OCI-LY7 (cell line): ENCODE results near the gene ZNF311. TPM values are rescaled to one million over a fixed set of nuclear protein-coding genes. Genes with fewer than 3 reads are reported as not detected.
"Not testable (repeated sequence)": the region's sequence is repeated elsewhere in the genome, so short reads cannot be mapped to it uniquely, and the experiment has no call there.

Source experiments
- BruUV-seq: library from RNA; stranded (reverse); fragments of 400-500 nt; replicated peaks from 2 replicates; lab custom pipeline; 2021; lab: Mats Ljungman, UMichigan
- CTCF ChIA-PET: fragments of 300-600 bp; sonication (Branson Sonifier 250); formaldehyde crosslinking; loops from one replicate; lab custom pipeline; 2022; ENCODE audit warnings: antibody characterized with exemption; ENCODE audit not compliant: unreplicated experiment; lab: Charles Lee
- POLR2A ChIA-PET: fragments of 300-600 bp; sonication (Branson Sonifier 250); formaldehyde crosslinking; loops from one replicate; lab custom pipeline; 2022; ENCODE audit warnings: antibody characterized with exemption; lab: Charles Lee
- DNase-seq: peaks from one replicate; pipeline ENCODE4 v3.0.0-alpha.2; 2015; ENCODE audit warnings: low spot score
- H2AFZ ChIP-seq: fragments of 200-600 bp; sonication (generic), shearing (Covaris generic); 2 replicates; pipeline ENCODE4 v1.6.1; 2014; ENCODE audit warnings: mild to moderate bottlenecking, antibody characterized with exemption, low read length, moderate library complexity
- H3K27ac ChIP-seq: fragments of 200-600 bp; sonication (generic); 2 replicates; pipeline ENCODE4 v1.5.1; 2014; ENCODE audit warnings: mixed run types, low read depth, mild to moderate bottlenecking, moderate library complexity, low read length, inconsistent platforms; ENCODE audit not compliant: poor library complexity, severe bottlenecking
- H3K36me3 ChIP-seq: fragments of 200-600 bp; sonication (generic); 2 replicates; pipeline ENCODE4 v1.6.1; 2014; ENCODE audit warnings: mild to moderate bottlenecking, antibody characterized with exemption, low read length, moderate library complexity, mixed read lengths; ENCODE audit not compliant: insufficient read depth
- H3K4me1 ChIP-seq: fragments of 200-600 bp; sonication (generic); 2 replicates; pipeline ENCODE4 v1.5.1; 2014; ENCODE audit warnings: mild to moderate bottlenecking, low read length; ENCODE audit not compliant: insufficient read depth, poor library complexity, severe bottlenecking
- H3K4me2 ChIP-seq: fragments of 200-600 bp; sonication (generic); 2 replicates; pipeline ENCODE4 v1.6.1; 2014; ENCODE audit warnings: mild to moderate bottlenecking, low read length
- H3K4me3 ChIP-seq: fragments of 200-600 bp; sonication (generic); 2 replicates; pipeline ENCODE4 v1.5.1; 2014; ENCODE audit warnings: mild to moderate bottlenecking, low read depth, low read length; ENCODE audit not compliant: poor library complexity, severe bottlenecking
- H3K79me2 ChIP-seq: fragments of 200-600 bp; sonication (generic); 2 replicates; pipeline ENCODE4 v1.6.1; 2016; ENCODE audit warnings: low read depth, mild to moderate bottlenecking, low read length, moderate library complexity, mixed read lengths; ENCODE audit not compliant: insufficient read depth
- H3K9me2 ChIP-seq: fragments of 200-600 bp; sonication (generic); 2 replicates; pipeline ENCODE4 v1.6.1; 2016; ENCODE audit warnings: mild to moderate bottlenecking, low read length, mixed read lengths; ENCODE audit not compliant: insufficient read depth
- H3K9me3 ChIP-seq: fragments of 200-600 bp; sonication (generic); 2 replicates; pipeline ENCODE4 v1.6.1; 2014; ENCODE audit warnings: mild to moderate bottlenecking, mixed run types, low read length, mixed read lengths
- H4K20me1 ChIP-seq: fragments of 200-600 bp; sonication (generic); 2 replicates; pipeline ENCODE4 v1.6.1; 2014; ENCODE audit warnings: mild to moderate bottlenecking, antibody characterized with exemption, low read length, moderate library complexity, mixed read lengths; ENCODE audit not compliant: insufficient read depth
- EZH2phosphoT487 ChIP-seq: fragments of 200-600 bp; sonication (generic); IDR thresholded peaks from 2 replicates; pipeline ENCODE4 v1.6.1; 2018; ENCODE audit warnings: low read depth, borderline replicate concordance, mild to moderate bottlenecking, mixed run types, antibody characterized with exemption, low read length, moderate library complexity, mixed read lengths
- intact Hi-C: fragments of 100-400 bp; cut with micrococcal nuclease; formaldehyde crosslinking; loops from one replicate; pipeline ENCODE4 v1.10.0; 2022; ENCODE audit not compliant: unreplicated experiment
- total RNA-seq, 2 experiments: library from RNA; depleted of rRNA in 1 of 2; stranded (reverse); fragments of >200 nt in 1 of 2; shearing (Covaris generic) in 1 of 2; gene quantifications; 2 replicates each; pipeline ENCODE4 v1.2.3, GENCODE V29; 2014 to 2022
- TF ChIP-seq, protein P1 (sequence below): fragments of 200-600 bp; sonication (generic); conservative IDR thresholded peaks from 2 replicates; pipeline ENCODE4 v1.5.1; 2014; ENCODE audit warnings: mild to moderate bottlenecking, antibody characterized with exemption, low read length, moderate library complexity, mixed read lengths

Gene ZNF311
- total RNA-seq, 2 experiments from 2014 or later = not detected

DNA sequence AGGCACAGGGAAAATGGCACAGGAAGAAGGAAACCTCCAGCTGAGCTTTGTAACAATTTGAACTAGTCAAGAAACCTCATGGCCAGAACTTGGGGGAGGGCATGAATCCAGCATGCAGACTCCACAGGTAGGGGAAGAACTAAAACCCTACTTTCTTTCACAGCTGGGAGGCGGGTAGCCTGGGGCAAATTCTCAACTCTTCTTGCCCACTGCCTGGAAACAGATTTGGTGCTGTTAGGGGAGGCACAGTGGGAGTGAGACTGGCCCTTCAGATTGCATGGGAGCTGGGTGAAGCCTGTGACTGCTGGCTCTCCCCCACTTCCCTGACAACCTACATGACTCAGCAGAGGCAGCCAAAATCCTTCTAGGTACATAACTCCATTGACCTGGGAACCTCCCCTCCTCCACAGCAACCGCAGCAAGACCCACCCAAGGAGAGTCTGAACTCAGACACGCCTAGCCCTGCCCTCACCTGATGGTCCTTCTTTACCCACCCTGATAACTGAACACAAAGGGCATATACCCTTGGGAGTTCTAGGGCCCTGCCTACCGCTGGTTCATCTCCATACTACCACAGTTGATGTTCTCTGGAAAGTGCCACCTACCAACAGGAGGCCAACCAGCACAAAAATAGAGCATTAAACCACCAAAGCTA, 44.1 kb downstream of the ZNF311 start:
- TF ChIP-seq EZH2phosphoT487 = no peak
- TF ChIP-seq, protein P1, sequence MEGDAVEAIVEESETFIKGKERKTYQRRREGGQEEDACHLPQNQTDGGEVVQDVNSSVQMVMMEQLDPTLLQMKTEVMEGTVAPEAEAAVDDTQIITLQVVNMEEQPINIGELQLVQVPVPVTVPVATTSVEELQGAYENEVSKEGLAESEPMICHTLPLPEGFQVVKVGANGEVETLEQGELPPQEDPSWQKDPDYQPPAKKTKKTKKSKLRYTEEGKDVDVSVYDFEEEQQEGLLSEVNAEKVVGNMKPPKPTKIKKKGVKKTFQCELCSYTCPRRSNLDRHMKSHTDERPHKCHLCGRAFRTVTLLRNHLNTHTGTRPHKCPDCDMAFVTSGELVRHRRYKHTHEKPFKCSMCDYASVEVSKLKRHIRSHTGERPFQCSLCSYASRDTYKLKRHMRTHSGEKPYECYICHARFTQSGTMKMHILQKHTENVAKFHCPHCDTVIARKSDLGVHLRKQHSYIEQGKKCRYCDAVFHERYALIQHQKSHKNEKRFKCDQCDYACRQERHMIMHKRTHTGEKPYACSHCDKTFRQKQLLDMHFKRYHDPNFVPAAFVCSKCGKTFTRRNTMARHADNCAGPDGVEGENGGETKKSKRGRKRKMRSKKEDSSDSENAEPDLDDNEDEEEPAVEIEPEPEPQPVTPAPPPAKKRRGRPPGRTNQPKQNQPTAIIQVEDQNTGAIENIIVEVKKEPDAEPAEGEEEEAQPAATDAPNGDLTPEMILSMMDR = no peak
- Histone ChIP-seq H3K4me3 (no peak overlapping the region), H3K4me1 (no peaks in the 10 kb centered on the region), H3K9me2 (no peaks in the 10 kb centered on the region), H4K20me1 (no peaks in the 10 kb centered on the region), H3K9me3 (no peaks in the 10 kb centered on the region), H3K4me2 (no peak overlapping the region), H3K27ac (no peak overlapping the region), H3K36me3 (no peaks in the 10 kb centered on the region), H3K79me2 (no peaks in the 10 kb centered on the region), H2AFZ (peak overlapping the region; percentile 20; the same call in 1 of the 2 replicates)
- BruUV-seq = no TSS peak
- POLR2A ChIA-PET = interaction anchor here (1.0 kb wide), 1 partner anchor 13 kb away, joined by 3 read pairs; no protein-coding TSS in a partner anchor
- intact Hi-C loops = no loop called here
- CTCF ChIA-PET = no interaction called here
- DNase-seq = no peak

DNA sequence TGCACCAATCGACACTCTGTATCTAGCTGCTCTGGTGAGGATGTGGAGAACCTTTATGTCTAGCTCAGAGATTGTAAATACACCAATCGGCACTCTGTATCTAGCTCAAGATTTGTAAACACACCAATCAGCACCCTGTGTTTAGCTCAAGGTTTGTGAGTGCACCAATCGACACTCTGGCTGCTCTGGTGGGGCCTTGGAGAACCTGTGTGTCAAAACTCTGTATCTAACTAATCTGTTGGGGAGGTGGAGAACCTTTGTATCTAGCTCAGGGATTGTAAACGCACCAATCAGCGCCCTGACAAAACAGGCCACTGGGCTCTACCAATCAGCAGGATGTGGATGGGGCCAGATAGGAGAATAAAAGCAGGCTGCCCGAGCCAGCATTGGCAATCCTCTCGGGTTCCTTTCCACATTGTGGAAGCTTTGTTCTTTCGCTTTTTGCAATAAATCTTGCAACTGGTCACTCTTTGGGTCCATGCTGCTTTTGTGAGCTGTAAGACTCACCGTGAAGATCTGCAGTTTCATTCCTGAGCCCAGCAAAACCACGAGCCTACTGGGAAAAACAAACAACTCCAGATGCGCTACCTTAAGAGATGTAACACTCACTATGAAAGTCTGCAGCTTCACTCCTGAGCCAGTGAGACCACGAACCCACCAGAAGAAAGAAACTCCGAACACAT, 46.4 kb downstream of the ZNF311 start:
- intact Hi-C loops, H2AFZ ChIP-seq, DNase-seq, CTCF ChIA-PET, BruUV-seq, H3K9me3 ChIP-seq, H3K27ac ChIP-seq, H3K4me2 ChIP-seq, H3K79me2 ChIP-seq, H3K36me3 ChIP-seq, H3K9me2 ChIP-seq, H3K4me3 ChIP-seq, H4K20me1 ChIP-seq, H3K4me1 ChIP-seq: not testable (repeated sequence)
- POLR2A ChIA-PET = interaction anchor here (0.6 to 1.2 kb wide), 7 partner anchors 26 to 1151 kb away, joined by 3 to 5 read pairs (median 4); a partner anchor contains a TSS

DNA sequence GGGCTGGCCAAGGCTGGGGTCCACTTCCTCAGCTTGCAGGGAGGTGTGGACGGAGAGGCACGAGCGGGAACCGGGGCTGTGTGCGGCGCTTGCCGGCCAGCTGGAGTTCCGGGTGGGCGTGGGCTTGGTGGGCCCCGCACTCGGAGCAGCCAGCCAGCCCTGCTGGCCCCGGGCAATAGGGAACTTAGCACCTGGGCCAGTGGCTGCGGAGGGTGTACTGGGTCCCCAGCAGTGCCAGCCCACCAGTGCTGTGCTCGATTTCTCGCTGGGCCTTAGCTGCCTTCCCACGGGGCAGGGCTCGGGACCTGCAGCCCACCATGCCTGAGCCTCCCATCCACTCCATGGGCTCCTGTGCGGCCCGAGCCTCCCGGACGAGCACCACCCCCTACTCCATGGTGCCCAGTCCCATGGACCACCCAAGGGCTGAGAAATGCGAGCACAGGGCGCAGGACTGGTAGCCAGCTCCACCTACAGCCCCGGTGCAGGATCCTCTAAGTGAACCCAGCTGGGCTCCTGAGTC, 47.3 kb downstream of the ZNF311 start:
- CTCF ChIA-PET, H3K79me2 ChIP-seq, H2AFZ ChIP-seq, BruUV-seq, H3K4me3 ChIP-seq, H3K9me3 ChIP-seq, H3K27ac ChIP-seq, DNase-seq, intact Hi-C loops, H3K36me3 ChIP-seq, H4K20me1 ChIP-seq, H3K9me2 ChIP-seq, H3K4me2 ChIP-seq: not testable (repeated sequence)
- H3K4me1 ChIP-seq = peaks cover 15% of the 10 kb centered on the region
- POLR2A ChIA-PET = interaction anchor here (0.6 to 0.9 kb wide), 3 partner anchors 27 to 1091 kb away, joined by 3 to 5 read pairs (median 3); a partner anchor contains a TSS
